Stimulated activated CD8-positive, alpha-beta memory T cell treated with anti-CD3 and anti-CD28 coated beads, Interleukin-2, amount 100 ng/mL, for 48 hours (primary cell): ENCODE measurements around the gene SPR.

Experiments used
- DNase-seq, 2 donors: peaks; one replicate each; pipeline ENCODE4 v3.0.0-alpha.2; 2020; ENCODE audit warnings: low read depth in 2 of 2

Gene SPR

GRCh38 chr2:72915320-72915906 lies 28.2 kb downstream of the SPR start:
- no peak for DNase-seq

GRCh38 chr2:72915907-72916742 lies 28.9 kb downstream of the SPR start:
- DNase-seq: no peak

- DNase-seq: no peak
These were observed 29.5 kb downstream of the SPR start for GRCh38 chr2:72916743-72917137.

- peak in 1 of 2 donors; percentile 40 for DNase-seq
These were observed 30.1 kb downstream of the SPR start, which contains the start of gene EMX1 for GRCh38 chr2:72917138-72917876. Gene EMX1 (plus strand): TSS chr2:72917519. CDS start chr2:72917853, 334 bp downstream.

GRCh38 chr2:72917877-72918553 lies 30.8 kb downstream of the SPR start:
- no peak for DNase-seq

GRCh38 chr2:72919414-72920317 lies 32.5 kb downstream of the SPR start:
- no peak for DNase-seq

GRCh38 chr2:72920318-72921087 lies 33.3 kb downstream of the SPR start:
- DNase-seq: peak in 1 of 2 donors; percentile 31

GRCh38 chr2:72921088-72921851 lies 34.1 kb downstream of the SPR start:
- no peak for DNase-seq

- DNase-seq: no peak
These were observed 34.6 kb downstream of the SPR start for GRCh38 chr2:72921853-72922252.

GRCh38 chr2:72923833-72924352 lies 36.7 kb downstream of the SPR start:
- no peak for DNase-seq

GRCh38 chr2:72924353-72925240 lies 37.4 kb downstream of the SPR start:
- DNase-seq: no peak

GRCh38 chr2:72925328-72925943 lies 38.2 kb downstream of the SPR start:
- no peak for DNase-seq

- no peak for DNase-seq
These were observed 39.2 kb downstream of the SPR start for GRCh38 chr2:72926368-72926767.

- DNase-seq: no peak
These were observed 39.7 kb downstream of the SPR start for GRCh38 chr2:72926811-72927465.

- DNase-seq: no peak
These were observed 40.7 kb downstream of the SPR start for GRCh38 chr2:72927619-72928550.

GRCh38 chr2:72929010-72929409 lies 41.8 kb downstream of the SPR start:
- DNase-seq: no peak
